HEK293 (cell line): ENCODE data around the gene ZBTB20.

Experiments used
- CTCF ChIA-PET: fragments of 350-600 bp; formaldehyde crosslinking; extraction: SDS; loops from one replicate; lab custom pipeline; 2021; ENCODE audit warnings: antibody characterized with exemption; lab: Yijun Ruan, JAX
- POLR2A ChIA-PET: fragments of 300-600 bp; formaldehyde crosslinking; extraction: SDS; loops from one replicate; lab custom pipeline; 2020; ENCODE audit warnings: antibody characterized with exemption, inconsistent platforms; lab: Yijun Ruan, JAX
- H3K27ac ChIP-seq: fragments of 200-500 bp; sonication (Bioruptor generic); 2 replicates; pipeline ENCODE4 v1.5.1; 2014; ENCODE audit warnings: low read depth, low read length, control low read depth, inconsistent platforms; ENCODE audit errors: extremely low read depth
- H3K36me3 ChIP-seq, 2 experiments: fragments of 200-500 bp in 1 of 2; sonication (Bioruptor generic) in 1 of 2; 1 replicate in 1 of 2; 2 replicates in 1 of 2; pipeline ENCODE4 v1.5.1; 2014 to 2017; ENCODE audit warnings: inconsistent platforms in 2 of 2, low read length in 2 of 2; ENCODE audit not compliant: control insufficient read depth in 2 of 2, insufficient read depth in 1 of 2
- H3K4me1 ChIP-seq: fragments of 200-500 bp; sonication (Bioruptor generic); 2 replicates; pipeline ENCODE4 v1.5.1; 2014; ENCODE audit warnings: mild to moderate bottlenecking, low read length, inconsistent platforms; ENCODE audit not compliant: control insufficient read depth, insufficient read depth
- H3K4me3 ChIP-seq: 2 replicates; pipeline ENCODE4 v1.5.1; 2011; ENCODE audit warnings: low read depth, mild to moderate bottlenecking, control low read depth, low read length, moderate library complexity
- H3K9me3 ChIP-seq: fragments of 200-500 bp; sonication (Bioruptor generic); 2 replicates; pipeline ENCODE4 v1.5.1; 2014; ENCODE audit warnings: low read depth, low read length, inconsistent platforms; ENCODE audit not compliant: control insufficient read depth, insufficient read depth
- KLF7 ChIP-seq: fragments of 450-650 bp; formaldehyde crosslinking; IDR thresholded peaks from 2 replicates; pipeline ENCODE4 v1.5.1; 2016; ENCODE audit warnings: missing biosample characterization, missing genetic modification characterization, borderline replicate concordance
- PRDM2 ChIP-seq: fragments of 450-650 bp; formaldehyde crosslinking; IDR thresholded peaks from 2 replicates; pipeline ENCODE4 v1.5.1; 2016; ENCODE audit warnings: missing biosample characterization, missing genetic modification characterization, borderline replicate concordance
- SP3 ChIP-seq: fragments of 450-650 bp; formaldehyde crosslinking; IDR thresholded peaks from 2 replicates; pipeline ENCODE4 v1.5.1; 2016; ENCODE audit warnings: missing biosample characterization, missing genetic modification characterization
- ZFP69B ChIP-seq: fragments of 450-650 bp; formaldehyde crosslinking; IDR thresholded peaks from 2 replicates; pipeline ENCODE4 v1.5.1; 2016; ENCODE audit warnings: missing biosample characterization, missing genetic modification characterization
- ZNF146 ChIP-seq: fragments of 450-650 bp; formaldehyde crosslinking; IDR thresholded peaks from 2 replicates; pipeline ENCODE4 v1.5.1; 2016; ENCODE audit warnings: missing biosample characterization, missing genetic modification characterization
- ZNF18 ChIP-seq: fragments of 450-650 bp; formaldehyde crosslinking; IDR thresholded peaks from 2 replicates; pipeline ENCODE4 v1.5.1; 2016; ENCODE audit warnings: missing biosample characterization, missing genetic modification characterization
- ZNF266 ChIP-seq: fragments of 450-650 bp; formaldehyde crosslinking; IDR thresholded peaks from 2 replicates; pipeline ENCODE4 v1.5.1; 2016; ENCODE audit warnings: missing biosample characterization, missing genetic modification characterization, low read depth
- ZNF280C ChIP-seq: fragments of 450-650 bp; formaldehyde crosslinking; IDR thresholded peaks from 2 replicates; pipeline ENCODE4 v1.5.1; 2016; ENCODE audit warnings: missing biosample characterization, missing genetic modification characterization
- ZNF311 ChIP-seq: fragments of 450-650 bp; formaldehyde crosslinking; IDR thresholded peaks from 2 replicates; pipeline ENCODE4 v1.5.1; 2017; ENCODE audit warnings: missing biosample characterization, missing genetic modification characterization, borderline replicate concordance
- ZNF350 ChIP-seq: fragments of 450-650 bp; formaldehyde crosslinking; IDR thresholded peaks from 2 replicates; pipeline ENCODE4 v1.5.0; 2017; ENCODE audit warnings: missing biosample characterization, mild to moderate bottlenecking, missing genetic modification characterization
- ZNF354C ChIP-seq: fragments of 450-650 bp; formaldehyde crosslinking; IDR thresholded peaks from 2 replicates; pipeline ENCODE4 v1.5.1; 2016; ENCODE audit warnings: missing biosample characterization, missing genetic modification characterization, low read depth, borderline replicate concordance
- ZNF423 ChIP-seq: fragments of 450-650 bp; formaldehyde crosslinking; IDR thresholded peaks from 2 replicates; pipeline ENCODE4 v1.5.1; 2016; ENCODE audit warnings: missing biosample characterization, missing genetic modification characterization
- ZNF433 ChIP-seq: fragments of 450-650 bp; formaldehyde crosslinking; IDR thresholded peaks from 2 replicates; pipeline ENCODE4 v1.5.1; 2016; ENCODE audit warnings: missing biosample characterization, missing genetic modification characterization, low read depth
- ZNF558 ChIP-seq: fragments of 450-650 bp; formaldehyde crosslinking; IDR thresholded peaks from 2 replicates; pipeline ENCODE4 v1.5.1; 2016; ENCODE audit warnings: missing biosample characterization, missing genetic modification characterization
- ZNF621 ChIP-seq: fragments of 450-650 bp; formaldehyde crosslinking; IDR thresholded peaks from 2 replicates; pipeline ENCODE4 v1.5.1; 2017; ENCODE audit warnings: missing biosample characterization, missing genetic modification characterization
- ZNF777 ChIP-seq: fragments of 450-650 bp; formaldehyde crosslinking; IDR thresholded peaks from 2 replicates; pipeline ENCODE4 v1.5.1; 2017; ENCODE audit warnings: missing biosample characterization, missing genetic modification characterization, borderline replicate concordance
- ZNF785 ChIP-seq: fragments of 450-650 bp; formaldehyde crosslinking; IDR thresholded peaks from 2 replicates; pipeline ENCODE4 v1.5.1; 2016; ENCODE audit warnings: missing biosample characterization, missing genetic modification characterization
- TF ChIP-seq, protein P1 (sequence below): fragments of 450-650 bp; formaldehyde crosslinking; IDR thresholded peaks from 2 replicates; pipeline ENCODE4 v1.5.1; 2016; ENCODE audit warnings: missing biosample characterization, missing genetic modification characterization, borderline replicate concordance

Gene ZBTB20

GRCh38 chr3:114392831-114393230 lies 754.3 kb downstream of the ZBTB20 start:
- ChIA-PET CTCF (interaction anchor here (0.6 to 1.2 kb wide), 3 partner anchors 10 to 1318 kb away, joined by 3 to 6 read pairs (median 3); no protein-coding TSS in a partner anchor), POLR2A (no interaction called here)
- TF ChIP-seq ZNF350 (tag by site-specific recombination), result no peak
- no peak for TF ChIP-seq ZNF433
- no peak for TF ChIP-seq ZNF18 (tag by site-specific recombination)
- no peak for TF ChIP-seq ZNF423
- no peak for TF ChIP-seq ZNF777 (tag by site-specific recombination)
- TF ChIP-seq, protein P1, sequence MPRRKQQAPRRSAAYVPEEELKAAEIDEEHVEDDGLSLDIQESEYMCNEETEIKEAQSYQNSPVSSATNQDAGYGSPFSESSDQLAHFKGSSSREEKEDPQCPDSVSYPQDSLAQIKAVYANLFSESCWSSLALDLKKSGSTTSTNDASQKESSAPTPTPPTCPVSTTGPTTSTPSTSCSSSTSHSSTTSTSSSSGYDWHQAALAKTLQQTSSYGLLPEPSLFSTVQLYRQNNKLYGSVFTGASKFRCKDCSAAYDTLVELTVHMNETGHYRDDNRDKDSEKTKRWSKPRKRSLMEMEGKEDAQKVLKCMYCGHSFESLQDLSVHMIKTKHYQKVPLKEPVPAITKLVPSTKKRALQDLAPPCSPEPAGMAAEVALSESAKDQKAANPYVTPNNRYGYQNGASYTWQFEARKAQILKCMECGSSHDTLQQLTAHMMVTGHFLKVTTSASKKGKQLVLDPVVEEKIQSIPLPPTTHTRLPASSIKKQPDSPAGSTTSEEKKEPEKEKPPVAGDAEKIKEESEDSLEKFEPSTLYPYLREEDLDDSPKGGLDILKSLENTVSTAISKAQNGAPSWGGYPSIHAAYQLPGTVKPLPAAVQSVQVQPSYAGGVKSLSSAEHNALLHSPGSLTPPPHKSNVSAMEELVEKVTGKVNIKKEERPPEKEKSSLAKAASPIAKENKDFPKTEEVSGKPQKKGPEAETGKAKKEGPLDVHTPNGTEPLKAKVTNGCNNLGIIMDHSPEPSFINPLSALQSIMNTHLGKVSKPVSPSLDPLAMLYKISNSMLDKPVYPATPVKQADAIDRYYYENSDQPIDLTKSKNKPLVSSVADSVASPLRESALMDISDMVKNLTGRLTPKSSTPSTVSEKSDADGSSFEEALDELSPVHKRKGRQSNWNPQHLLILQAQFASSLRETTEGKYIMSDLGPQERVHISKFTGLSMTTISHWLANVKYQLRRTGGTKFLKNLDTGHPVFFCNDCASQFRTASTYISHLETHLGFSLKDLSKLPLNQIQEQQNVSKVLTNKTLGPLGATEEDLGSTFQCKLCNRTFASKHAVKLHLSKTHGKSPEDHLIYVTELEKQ (tag by site-specific recombination), result no peak
- H3K4me1 ChIP-seq, result no peaks in the 10 kb centered on the region
- H3K27ac ChIP-seq, result no peak overlapping the region
- H3K9me3 ChIP-seq, result no peaks in the 10 kb centered on the region
- peaks cover 0 to 10% of the 10 kb centered on the region in 2 experiments; a peak in 1 of 3 replicates for H3K36me3 ChIP-seq
- H3K4me3 ChIP-seq, result no peak overlapping the region

DNA sequence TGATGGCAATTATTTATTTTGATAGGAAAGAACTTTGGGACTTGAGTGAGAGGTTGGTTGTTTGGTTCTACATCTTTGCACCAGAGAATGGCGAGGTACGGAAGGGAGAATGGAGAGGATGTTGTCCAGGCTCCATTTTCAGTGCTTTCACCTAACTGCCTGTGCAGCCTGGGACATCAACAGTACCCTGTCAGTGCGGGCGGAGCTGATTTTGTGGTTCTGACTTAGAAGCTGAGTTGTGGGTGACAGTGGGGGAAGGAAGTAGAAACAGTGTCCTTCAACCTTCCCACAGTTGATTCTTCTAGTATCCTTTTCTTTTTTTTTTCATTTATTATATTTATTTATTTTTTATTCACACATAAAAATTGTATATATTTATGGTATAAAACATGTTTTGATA lies 757.9 kb downstream of the ZBTB20 start:
- Histone ChIP-seq H3K9me3 (no peaks in the 10 kb centered on the region), H3K27ac (no peak overlapping the region), H3K36me3 (peaks cover 0 to 15% of the 10 kb centered on the region in 2 experiments; a peak in 1 of 3 replicates), H3K4me1 (no peaks in the 10 kb centered on the region), H3K4me3 (no peak overlapping the region)
- POLR2A ChIA-PET, result no interaction called here
- CTCF ChIA-PET, result no interaction called here
- TF ChIP-seq SP3 (no peak), ZFP69B (no peak), ZNF354C (tag by site-specific recombination) (no peak), PRDM2 (no peak), ZNF146 (no peak), ZNF280C (no peak), ZNF266 (tag by site-specific recombination) (no peak), ZNF423 (no peak), ZNF558 (tag by site-specific recombination) (no peak), ZNF311 (tag by site-specific recombination) (no peak), ZNF785 (no peak), KLF7 (tag by site-specific recombination) (no peak), ZNF621 (tag by site-specific recombination) (no peak)
